GM19351 (cell line): ENCODE data around the gene PDE4B.
A peak's percentile ranks its signal among the peaks of the same experiment; 100 is the strongest.

ENCODE experiments used
- ATAC-seq: cut with Tn5 transposase; IDR thresholded peaks from one replicate; pipeline ENCODE4 v1.9.1; 2021; ENCODE audit warnings: mild to moderate bottlenecking, moderate library complexity; ENCODE audit not compliant: unreplicated experiment

PDE4B gene

DNA sequence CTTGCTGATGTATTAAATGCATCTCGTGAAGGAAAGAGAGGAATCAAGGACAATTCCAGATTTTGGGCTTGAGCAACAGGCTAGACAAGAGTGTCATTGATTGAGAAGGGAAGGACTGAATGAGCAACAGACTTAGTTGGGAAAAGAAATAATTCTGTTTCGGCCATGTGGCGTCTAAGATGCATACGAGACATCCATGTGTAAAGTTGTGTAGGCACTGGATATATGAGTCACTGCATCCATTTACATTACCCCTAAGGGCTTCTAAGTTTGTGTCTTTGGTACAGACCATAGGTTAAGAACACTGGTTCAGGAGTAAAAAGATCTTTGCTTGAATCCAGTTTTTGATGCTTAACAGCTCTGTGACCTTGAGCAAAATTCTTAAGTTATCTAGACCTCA is 434.3 kb downstream of the PDE4B start:
- ATAC-seq = no peak

GRCh38 chr1:66227966-66228365 is 435.3 kb downstream of the PDE4B start:
- ATAC-seq = no peak

DNA sequence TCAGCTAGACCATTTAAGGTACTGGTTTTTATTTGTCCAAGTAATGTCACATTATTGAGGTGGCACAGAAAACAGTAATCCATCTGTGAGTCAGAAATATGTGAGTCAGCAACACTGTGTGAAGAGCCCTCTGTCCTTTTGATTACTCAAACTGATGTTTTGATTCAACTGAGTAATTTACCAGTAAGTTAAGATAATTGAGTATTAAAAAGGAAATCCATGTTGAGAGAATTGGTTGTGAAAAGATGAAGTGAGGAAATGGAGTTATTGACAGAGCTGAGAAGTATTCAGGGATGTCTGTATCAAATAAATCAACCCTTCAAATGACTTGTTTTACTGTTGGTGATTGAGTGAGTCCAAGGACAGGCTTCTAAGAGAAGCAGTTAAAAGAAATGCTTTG is 438.5 kb downstream of the PDE4B start:
- ATAC-seq = no peak

GRCh38 chr1:66231681-66232463 is 439.2 kb downstream of the PDE4B start:
- no peak for ATAC-seq

DNA sequence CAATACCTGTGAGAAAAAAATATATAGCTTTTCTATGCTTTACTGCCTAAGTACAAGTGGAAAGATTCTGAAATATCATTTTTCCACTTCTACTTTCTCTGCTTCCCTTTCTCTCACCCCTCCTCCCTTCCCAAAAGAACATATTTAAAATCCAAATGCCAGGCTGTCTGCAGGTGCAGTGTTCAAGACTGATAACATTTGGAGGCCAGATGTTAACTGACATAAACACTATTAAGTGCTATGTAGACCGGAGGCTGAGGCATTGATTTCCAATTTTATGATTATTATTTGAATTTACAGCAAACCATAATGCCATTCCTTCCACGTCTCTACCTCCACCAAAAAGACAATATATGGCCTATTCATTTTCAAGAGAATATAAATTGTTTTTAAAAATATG is 444.3 kb downstream of the PDE4B start:
- no peak for ATAC-seq

DNA sequence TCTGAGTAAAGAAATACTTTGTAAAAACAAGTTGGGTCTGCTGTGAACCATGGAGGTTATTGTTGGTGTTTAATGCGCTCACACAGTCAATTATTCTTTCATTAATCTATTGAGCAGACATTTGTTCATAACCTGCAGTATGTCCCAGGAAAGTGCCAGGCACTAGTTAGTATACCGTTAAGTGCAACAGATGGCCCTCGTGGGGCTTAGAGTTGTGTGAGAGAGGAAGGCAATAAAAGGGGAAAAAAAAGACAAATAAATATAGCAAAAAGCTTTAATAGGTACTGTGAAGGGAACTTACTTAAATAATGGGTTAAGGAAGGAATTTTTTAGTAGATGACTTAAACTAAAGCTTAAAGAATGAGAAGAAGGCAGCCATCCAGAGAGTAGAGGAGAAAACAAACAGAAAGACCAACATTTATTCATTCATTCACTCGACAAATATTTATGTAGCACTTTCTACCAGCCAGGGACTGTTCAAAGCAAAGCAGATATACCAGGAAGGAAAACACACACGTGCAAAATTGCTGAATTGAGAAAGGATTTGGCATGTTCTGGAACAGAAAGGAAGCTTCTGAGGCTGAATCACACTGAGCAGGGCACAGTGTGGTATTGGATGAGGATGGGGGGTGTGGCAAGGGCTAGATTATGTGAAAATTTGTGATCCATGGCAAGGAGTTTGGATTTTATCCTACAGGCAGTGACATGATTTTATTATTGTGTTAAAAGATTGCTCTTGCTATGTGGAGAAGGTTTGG is 445.2 kb downstream of the PDE4B start:
- no peak for ATAC-seq

GRCh38 chr1:66239834-66240233 is 447.1 kb downstream of the PDE4B start:
- ATAC-seq = peak; percentile 37

DNA sequence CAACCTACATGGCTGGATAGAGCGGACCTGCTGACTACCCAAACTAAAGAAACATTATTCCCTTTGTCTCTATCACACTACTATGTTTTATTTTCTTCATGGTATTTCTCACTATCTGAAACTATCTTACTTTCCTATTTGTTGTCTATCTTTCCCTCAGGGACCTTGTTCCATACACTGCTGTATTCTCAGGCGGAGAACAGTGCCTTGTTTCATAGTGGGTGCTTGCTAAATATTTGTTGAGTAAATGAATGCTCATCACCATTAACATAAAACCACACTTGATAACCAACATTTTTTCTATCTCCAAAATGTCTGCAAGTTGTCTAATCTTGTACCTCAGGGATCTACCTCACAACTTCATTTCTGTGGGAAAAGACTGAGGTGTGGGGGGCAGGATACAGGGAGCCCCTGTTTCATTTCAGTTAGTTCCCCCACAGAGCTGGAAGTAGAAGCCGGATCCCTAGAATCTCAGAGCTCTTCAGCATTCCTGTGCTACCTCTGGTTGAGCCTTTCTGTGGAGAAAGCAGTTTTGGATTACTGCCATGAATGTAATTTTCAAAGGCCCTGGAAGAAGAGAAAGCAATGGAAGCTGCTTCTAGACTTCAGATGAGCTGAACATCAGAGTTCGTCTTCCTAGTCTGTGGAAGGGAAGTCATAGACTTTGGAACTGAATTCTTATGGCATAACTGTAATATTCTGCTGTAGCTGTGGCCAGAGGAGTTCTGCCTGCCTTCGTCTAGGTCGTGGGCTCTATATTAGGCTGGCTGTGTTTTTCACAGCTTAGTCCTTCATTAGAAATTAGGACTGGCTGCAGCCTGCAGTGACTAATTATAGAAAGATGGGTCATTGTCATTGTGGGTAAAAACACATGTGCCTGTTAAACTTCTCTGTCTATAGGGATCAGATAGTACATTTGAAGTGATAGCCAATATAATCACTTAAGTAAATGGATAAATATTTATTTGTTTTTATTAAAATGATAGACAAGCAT is 448.1 kb downstream of the PDE4B start:
- no peak for ATAC-seq

DNA sequence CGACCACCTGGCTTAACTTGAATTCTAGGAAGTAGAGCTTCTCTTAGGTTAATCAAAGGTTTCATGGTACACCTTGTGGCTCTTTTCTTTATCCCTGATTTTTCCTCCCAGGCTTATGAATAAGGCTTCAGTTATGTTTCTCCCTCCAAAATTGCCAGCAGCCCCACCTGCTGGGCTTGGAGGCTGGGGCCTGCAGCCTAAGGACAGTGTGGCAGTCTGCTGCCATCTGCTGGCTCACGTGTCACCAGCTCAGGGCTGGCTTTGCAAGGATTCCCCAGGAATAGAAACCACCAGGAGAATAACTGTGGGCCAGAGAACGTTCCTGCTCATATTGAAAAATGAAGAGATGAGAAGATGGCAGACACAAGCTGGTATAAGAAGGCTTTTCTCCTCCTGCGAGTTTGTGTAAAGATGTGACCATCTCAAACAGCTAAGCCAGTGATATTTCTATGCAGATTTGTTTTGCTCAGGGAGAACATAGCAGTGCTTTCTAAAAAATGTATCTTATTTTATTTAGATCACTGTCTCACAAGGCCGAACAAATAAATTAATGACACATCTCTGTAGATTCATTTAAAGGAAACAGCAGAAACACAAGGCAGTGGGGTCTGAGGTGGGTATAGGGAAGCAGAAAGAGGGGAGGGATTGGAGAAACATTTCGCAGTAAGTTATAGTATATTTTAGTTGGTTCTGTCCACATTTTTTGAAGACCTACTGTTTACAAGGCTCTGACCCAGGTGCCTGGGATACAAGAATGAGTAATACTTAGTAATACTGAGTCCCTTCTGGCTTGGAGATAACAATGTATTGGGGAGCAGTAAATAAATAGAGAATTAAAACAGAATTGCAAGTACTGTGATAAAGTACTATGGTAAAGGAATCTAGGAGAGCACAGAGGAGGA is 450.2 kb downstream of the PDE4B start:
- peak; percentile 53 for ATAC-seq

DNA sequence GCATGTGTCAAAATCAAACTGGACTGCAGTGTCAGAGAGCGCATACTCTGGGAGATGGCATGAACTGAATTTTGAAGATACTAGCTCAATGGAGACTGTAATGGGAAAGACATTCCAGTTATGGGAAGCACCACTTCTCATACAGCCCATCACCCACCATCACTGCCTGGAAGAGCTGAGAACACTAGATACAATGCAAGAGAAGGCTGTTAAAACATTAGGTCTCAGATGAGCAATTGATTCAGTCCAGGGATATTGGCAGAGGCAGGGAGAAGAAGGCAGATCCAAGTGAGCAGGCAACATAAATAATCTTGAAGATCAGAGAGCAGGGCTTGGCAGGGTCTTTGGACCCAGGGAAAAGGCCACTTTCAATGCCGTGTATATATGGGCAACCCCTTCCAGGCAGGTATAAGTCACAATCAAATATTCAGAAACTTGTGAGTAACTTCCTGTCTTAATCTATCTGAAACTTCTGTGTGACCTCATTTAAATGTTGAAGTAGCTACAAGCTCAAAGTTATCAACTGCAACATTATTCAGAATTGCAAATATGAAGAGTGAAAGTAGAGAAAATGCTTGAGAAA is 450.9 kb downstream of the PDE4B start:
- ATAC-seq = peak; percentile 36

DNA sequence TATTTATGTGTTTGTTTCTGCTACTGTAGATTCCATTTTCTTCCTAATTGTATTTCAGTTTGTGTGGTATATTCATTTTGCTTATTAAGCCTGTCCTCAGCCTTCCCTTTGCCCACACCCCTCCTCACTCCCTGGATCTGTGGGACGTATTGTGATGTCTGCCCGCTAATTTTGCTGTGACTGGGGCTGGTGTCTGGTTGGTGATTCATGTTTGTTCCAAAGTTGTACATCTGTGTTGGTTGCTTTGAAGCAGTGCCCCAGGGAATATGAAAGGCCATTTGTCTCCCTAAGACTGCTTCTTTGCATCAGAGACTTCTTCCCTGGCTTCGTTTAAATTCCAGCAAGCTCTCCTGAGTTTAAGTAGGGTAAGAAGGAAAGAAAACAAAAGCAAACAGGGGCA is 451.7 kb downstream of the PDE4B start:
- ATAC-seq = no peak

- no peak for ATAC-seq
These were observed 453.0 kb downstream of the PDE4B start for GRCh38 chr1:66245691-66246090.

DNA sequence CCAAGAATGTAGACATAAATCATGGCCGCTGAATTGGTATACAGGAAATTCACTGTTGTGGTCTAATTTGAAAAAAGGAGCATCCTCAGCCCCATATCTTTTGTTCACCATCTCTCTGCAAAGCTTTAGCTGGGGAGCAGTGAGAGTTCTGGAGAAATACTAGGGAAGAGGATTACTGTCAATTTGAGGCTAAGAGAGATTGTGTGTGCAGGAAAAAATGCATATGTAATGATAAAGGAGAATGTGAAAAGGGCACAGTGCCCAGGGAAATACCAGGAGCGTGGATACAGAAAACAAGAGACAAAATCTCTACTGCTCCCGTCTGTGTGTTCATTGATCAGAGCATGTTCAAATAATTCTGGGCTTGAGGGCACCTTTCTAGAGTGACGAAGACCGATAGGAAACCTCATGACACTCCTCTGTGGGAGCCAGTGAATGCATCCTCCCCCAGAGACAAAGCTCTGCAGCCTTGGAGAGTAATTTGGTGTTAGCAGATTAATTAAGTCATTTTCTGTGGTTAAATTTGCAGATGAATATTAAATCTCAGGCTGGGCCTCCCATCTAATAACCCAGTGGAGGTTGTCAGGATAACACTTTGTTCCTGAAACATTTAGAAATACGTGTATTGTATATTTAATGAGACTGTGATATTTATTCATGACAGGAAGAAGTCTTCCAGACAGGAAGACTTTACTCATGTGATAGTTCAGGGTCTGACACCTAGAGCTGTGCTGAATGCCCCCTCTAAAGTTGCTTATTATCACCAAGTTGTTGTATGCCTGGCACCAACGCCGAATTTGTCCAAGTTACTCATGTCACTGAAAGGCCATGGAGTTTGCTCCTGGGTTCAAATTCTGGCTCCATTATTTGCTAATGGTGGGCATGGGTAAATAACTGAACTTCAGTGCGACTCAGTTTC is 453.9 kb downstream of the PDE4B start:
- no peak for ATAC-seq

DNA sequence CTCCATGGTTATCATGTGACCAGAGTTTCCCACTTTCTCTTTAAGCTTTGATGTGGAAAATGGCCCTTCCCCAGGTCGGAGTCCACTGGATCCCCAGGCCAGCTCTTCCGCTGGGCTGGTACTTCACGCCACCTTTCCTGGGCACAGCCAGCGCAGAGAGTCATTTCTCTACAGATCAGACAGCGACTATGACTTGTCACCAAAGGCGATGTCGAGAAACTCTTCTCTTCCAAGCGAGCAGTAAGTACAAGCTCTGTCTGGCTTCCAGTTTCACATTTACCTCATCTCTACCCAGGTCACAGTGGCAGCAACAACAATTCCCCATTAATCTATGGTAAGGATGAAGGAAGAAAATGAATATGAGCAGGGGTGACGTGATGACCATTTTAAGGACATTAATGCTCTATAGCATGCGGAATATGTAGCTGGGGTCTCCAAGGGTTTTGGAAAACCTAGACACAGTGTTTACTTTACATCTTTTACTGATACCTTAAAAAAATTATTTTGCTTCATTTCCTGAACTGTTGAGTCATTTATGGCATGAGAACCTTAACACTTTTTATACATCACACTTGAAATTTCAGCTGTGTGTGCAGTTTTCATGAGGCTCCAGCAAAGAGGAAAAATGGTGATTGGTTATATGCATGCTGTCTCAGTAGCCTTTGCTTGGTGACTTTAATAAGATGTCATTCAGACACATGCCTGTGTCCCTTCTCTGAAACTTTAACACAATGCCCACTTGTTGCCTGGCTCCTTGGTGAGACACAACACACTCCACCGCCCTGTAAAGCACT is 454.9 kb downstream of the PDE4B start:
- peak; percentile 78 for ATAC-seq

DNA sequence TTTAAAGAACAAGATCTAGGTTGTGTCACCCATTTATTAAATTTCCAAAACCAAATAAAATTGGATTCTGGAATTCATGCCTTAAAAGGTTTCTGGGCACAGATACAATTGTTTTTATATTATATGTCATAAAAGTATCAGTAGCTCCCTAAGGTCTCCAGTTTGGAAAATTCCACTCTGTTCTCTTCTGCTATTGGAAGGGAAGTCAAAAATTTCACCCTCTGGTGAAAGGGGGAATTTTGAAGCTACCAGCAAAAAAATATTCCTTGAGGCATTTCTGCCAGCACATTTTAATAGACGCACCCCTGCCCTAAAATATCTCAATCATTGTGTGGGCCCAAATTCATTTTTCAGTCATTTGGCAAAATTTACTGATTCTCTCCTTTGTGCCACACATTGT is 455.6 kb downstream of the PDE4B start:
- ATAC-seq = no peak

DNA sequence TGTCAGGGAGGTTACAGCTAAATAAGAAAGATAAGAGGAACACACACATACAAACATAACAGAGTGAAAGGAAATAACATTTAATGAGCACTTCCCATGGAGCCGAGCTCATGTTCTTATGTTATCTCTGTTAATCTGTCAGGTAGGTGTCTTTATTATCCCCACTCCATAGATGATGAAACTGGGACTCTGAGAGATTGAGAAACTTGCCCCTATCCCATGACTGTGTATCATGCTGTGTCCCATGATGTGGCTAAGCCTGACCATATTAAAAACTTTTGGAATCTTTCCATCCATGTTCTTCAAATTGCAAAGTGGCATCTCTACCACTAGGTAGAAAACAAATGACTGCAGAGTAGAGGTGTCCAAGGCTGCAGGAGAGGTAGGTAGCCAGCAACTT is 456.1 kb downstream of the PDE4B start:
- ATAC-seq = no peak

- no peak for ATAC-seq
These were observed 457.4 kb downstream of the PDE4B start for GRCh38 chr1:66250075-66250474.

GRCh38 chr1:66250478-66250877 is 457.8 kb downstream of the PDE4B start:
- ATAC-seq = no peak
